Measurements from ENCODE around the gene CDC23.
A peak's percentile ranks its signal among the peaks of the same experiment; 100 is the strongest.
"Not testable (repeated sequence)": the region's sequence is repeated elsewhere in the genome, so short reads cannot be mapped to it uniquely, and the experiment has no call there.

The CDC23 gene

DNA sequence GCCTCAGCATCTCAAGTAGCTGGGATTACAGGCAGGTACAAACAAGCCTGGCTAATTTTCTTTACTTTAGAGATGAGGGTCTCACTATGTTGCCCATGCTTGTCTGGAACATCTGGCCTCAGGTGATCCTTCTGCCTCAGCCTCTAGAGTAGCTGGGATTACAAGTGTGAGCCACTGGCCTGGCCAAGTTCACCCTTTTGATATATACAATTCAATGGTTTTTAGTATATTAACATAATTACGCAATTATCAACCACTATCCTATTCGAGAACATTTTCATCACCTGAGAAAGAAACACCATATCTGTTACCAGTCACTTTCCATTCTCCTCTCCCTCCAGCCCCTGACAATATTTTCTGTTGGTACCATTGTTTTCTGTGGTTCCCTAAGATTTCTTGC lies 3.7 kb upstream of the CDC23 start:
- no peak for DNase-seq (ENCODE audit: low spot score)

DNA sequence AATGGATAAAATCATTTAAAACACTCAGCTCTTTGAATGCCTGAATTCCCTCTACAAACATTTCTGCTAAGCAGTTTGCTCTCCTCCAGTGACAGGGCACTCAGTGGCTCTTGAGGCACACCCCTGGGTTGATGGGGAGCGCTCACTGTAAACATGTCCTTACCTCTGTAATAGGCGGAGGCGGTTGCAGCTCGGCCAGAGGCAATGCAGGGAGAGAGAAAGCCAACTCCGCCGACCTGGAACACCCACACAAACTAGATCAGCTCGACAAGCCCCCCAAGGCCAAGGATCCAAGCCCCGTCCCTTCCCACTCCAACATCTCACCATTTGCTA lies 329 bp downstream of the CDC23 start:
- peak; percentile 18 for DNase-seq (ENCODE audit: low spot score)

DNA sequence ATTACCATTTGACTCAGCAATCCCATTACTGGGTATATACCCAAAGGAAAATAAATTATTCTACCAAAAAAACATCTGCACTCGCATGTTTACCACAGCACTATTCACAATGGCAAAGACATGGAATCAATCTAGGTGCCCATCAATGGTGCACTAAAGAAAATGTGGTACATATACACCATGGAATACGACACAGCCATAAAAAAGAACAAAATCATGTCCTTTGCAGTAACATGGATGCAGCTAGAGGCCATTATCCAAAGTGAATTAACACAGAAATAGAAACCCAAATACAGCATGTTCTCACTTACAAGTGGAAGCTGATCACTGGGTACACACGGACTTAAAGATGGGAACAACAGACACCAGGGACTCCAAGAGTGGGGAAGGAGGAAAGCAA lies 2.1 kb downstream of the CDC23 start:
- no peak for DNase-seq (ENCODE audit: low spot score)

DNA sequence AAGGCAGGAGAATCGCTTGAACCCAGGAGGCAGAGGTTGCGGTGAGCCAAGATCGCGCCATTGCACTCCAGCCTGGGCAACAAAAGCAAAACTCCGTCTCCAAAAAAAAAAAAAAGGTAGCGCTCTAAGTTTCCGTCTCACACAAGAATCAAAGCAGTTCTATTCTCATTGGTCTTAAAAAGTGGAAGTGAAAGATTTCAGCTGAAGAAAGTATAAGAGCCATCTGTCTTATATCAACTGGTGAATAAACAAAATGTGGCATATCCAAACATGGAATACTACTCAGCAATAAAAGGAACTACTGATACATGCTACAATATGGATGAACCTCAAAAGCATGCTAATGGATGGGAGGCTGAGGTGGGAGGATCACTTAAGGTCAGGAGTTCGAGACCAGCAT lies 19.3 kb downstream of the CDC23 start:
- not testable (repeated sequence) for DNase-seq (ENCODE audit: low spot score)

DNA sequence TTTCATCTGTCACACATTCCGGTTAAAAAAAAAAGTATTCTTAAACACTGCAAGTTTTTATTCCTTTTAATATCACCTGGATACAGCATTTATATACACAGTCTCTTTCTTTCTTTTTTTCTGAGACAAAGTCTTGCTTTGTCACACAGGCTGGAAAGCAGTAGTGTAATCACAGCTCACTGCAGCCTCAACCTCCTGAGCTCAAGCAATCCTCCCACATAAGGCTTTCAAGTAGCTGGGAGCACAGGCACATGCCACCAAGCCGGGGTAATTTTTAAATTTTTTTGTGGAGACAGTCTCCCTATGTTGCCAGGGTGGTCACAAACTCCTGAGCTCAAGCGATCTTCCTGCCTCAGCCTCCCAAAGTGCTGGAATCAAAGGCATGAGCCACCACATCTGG lies 20.3 kb downstream of the CDC23 start:
- DNase-seq (ENCODE audit: low spot score) = no peak

DNA sequence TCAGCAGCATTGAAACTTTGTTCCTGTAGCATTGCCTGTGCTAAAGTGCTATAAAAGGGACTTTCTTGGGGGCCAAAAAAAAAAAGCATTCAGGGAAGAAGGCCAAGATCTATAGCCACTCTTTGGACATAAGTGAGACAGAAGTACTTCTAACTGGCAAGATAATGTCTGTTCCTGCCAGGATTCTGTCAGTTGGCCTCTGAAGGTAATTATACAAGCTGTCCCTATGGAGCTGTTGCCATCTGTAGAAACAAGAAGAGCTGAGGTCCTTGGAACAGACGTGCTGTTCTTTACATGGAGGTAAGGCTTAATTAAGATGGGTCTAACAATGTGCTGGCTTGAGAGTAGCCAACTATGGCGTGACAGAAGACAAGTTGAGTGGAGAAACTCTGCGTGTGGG lies 24.5 kb downstream of the CDC23 start:
- no peak for DNase-seq (ENCODE audit: low spot score)

DNA sequence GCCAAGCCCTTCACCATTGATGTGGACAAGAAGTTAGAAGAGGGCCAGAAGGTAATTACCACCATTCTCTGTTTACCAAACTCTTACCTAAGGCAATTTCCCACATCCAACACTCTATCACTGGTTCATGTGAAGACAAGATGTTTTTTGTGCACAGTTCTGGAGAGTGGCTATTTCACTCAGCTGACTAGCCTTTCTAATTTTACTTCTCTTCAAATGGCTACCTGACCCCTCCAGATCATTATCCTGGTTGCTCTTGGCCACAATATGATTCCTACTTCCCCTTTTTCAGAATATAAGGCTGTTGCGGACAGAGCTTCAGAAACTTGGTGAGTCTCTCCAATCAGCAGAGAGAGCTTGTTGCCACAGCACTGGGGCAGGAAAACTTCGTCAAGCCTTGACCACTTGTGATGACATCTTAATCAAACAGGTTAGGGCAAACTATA lies 27.1 kb downstream of the CDC23 start:
- no peak for DNase-seq (ENCODE audit: low spot score)

DNA sequence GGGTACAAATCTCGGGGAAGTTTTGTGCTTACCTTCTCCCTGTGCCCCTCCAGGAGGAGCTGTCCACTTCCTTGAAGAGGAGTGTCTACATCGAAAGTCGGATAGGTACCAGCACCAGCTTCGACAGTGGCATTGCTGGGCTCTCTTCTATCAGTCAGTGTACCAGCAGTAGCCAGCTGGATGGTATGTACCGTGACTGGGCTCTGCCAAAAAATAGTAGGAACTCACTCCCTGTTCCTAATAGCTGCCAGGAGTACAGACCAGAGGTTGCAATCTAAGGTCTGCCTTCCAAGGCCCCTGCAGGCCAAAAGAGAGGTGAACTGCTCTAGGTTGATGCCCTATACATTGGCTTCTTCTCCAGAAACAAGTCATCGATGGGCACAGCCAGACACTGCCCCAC lies 30.3 kb downstream of the CDC23 start:
- DNase-seq (ENCODE audit: low spot score) = no peak

DNA sequence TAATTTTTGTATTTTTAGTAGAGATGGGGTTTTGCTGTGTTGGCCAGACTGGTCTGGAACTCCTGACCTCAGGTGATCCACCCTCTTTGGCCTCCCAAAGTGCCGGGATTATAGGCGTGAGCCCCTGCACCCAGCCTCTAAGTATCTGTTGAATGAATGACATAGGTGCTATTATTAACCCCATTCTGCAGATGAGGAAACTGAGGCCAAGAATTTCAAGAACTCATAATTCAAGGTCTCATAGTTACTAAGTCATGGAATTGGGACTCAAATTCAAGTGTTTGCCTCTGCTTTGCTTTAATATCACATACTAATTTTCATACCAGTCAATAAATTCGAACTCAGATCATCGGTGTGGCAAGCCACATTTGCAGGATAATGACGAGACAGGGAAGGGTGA lies 32.3 kb downstream of the CDC23 start:
- DNase-seq (ENCODE audit: low spot score) = no peak

DNA sequence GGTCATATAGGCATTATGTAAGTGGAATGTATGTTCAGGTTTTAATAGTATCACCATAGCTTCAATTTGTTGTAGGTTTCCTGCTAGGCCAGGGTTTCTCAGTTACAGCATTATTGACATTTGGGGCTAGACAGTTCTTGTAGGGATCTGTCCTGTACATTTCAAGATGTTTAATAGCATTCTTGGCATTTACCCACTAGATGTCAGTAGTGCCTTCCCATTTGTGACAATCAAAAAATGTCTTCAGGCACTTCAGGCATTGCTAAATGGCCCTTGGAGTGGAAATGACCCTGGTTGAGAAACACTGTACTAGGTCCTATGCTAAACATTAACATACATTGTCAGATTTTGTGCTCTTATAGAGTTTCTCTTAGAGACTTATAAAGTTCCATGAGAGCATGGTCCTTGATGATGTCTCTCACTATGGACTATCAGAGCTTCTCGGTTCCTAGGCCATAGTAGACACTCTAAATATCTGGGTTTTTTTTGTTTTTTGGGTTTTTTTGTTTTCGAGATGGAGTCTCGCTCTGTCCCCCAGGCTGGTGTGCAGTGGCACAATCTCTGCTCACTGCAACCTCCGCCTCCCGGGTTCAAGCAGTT lies 32.8 kb downstream of the CDC23 start:
- DNase-seq (ENCODE audit: low spot score) = peak; percentile 35

DNA sequence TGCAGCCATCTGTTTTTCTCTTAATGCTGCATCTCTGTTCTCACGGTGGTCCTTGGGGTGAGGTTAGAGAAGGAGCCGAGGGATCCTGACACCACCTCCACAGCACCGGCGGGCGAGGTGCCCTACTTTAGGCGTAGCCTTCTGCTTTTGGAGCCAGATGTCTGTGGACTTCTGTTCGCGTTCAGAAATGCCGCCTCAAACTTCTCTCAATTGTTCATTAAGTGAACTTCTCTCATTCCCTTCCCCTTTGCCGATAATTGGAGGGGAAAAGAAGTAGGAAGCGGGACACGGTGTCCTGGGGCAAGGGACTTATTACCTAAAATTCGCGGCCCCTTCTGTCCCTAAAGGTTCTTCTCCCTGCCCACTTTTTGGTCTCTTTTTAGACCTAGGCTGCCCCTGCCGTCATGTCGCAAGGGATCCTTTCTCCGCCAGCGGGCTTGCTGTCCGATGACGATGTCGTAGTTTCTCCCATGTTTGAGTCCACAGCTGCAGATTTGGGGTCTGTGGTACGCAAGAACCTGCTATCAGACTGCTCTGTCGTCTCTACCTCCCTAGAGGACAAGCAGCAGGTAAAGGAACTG lies 33.8 kb downstream of the CDC23 start:
- no peak for DNase-seq (ENCODE audit: low spot score)

DNA sequence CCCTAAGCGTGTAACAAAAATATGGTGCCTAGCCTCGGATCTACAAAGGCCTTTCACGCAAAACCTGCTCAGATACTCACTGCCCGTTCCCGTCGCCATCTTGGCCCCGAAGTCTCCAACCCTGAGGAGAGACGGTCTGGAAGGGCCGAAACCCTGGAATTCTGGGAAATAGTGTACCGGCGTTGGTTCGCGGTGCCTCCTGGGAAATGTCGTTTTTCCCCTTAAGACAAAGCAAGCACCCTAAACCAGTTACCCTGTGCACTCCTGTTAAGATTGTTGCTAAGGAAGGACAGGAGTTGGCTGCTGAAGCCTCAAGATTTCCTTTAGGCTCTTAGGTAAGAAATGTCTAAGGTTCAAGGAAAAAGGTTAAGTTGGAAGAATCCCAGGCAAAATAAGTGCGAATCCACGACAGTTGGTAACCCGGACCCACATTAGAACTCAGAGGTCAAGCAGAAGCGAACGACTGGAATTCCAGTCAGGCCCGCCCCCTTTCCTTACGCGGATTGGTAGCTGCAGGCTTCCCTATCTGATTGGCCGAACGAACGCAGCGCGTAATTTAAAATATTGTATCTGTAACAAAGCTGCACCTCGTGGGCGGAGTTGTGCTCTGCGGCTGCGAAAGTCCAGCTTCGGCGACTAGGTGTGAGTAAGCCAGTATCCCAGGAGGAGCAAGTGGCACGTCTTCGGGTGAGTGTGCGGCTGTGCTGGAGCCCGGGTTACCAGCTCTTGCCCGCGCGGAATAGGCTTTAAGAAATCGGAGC lies 34.4 kb downstream of the CDC23 start, which contains the start of the genes BRD8 and KIF20A:
Gene BRD8, minus strand, starts transcription at position 115 of the 761 bp plus-strand sequence. Its CDS starts 16 bp downstream, at position 99.
Gene KIF20A, plus strand, starts transcription at position 597 of the 761 bp plus-strand sequence. CDS start 569 bp downstream, outside the sequence.
- peak; percentile 95 for DNase-seq (ENCODE audit: low spot score)

DNA sequence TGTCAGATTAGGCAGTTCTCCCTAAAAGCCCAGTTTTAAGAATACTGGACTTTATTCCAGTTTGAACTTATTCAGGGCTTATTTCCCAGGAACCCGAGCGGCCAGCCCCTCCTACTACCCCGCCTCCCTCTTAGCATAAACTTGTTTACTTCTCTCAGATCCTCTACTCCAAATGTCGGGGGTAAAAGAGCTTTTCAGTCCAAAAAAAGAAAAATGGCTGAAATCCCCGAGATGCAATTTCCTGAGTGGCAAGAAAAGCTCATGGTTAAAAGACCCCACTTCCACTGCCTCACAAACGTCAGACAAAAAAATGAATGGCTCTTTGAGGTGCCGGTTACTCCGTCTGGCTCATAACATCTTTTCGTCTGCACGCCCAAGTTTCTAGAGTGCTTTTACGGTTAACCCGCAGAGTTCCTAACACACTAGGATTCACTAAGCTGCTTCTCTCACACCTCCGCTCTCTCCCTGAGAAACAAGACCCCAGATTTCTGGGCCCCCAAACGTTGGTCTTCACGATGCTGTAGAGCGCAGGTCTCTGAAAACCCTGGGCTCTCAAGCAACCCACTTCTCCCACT lies 35.1 kb downstream of the CDC23 start:
- DNase-seq (ENCODE audit: low spot score) = peak; percentile 37

DNA sequence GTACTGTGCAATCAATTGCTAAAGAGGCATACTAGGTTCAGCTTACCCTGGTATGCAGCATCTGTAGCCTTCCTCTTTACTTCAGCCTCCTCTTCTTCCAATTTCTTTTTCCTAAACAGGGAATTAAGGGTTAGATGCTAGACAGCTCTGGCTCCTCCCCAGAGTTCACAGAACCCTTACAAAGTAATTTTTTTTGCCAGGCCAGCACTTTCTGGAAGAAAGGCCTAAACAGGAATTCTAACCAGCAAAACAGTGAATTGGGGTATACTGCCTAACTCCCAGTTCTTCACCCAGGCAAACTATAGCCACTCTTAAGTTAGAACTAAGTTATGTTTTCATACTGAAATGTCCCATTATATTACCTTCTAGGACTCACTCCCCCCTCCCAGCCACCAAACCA lies 42.8 kb downstream of the CDC23 start:
- no peak for DNase-seq (ENCODE audit: low spot score)

DNA sequence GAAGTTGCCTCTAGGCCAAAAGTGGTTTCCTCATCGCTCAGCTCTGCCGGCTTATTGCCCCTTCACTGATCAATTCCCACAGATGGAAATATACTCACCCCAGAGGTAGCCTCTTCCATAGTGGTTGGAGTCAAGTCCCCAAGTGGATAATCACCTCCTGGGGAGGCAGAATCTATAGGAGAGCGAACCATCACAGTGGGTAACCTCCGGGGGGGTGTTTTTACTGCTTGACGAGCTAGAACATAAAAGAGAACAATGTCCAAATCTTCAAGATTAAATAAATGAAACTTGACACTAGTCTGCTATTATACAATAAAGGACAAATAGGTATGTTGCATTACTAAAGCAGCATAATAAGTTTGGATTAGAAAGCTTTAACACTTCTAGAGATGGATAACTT lies 44.0 kb downstream of the CDC23 start:
- no peak for DNase-seq (ENCODE audit: low spot score)

DNA sequence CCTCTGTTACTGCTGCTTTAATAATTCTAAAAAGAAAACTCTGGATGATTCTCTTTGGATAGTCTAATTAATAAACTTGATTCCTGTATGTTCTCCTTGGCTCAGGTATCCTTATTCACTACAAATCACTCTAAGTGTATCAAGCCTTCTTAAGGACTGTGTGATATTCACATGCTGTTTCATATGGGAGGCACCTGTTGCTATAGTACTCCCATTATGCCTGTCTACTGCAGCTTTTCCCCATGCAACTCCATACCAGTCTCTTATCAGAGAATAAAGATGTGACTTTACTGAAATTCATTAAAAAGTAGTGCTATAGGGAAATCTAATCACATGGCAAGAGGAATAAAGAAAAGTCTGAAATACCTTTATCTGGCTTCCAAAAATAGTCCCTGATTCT lies 49.4 kb downstream of the CDC23 start:
- DNase-seq (ENCODE audit: low spot score) = no peak

DNA sequence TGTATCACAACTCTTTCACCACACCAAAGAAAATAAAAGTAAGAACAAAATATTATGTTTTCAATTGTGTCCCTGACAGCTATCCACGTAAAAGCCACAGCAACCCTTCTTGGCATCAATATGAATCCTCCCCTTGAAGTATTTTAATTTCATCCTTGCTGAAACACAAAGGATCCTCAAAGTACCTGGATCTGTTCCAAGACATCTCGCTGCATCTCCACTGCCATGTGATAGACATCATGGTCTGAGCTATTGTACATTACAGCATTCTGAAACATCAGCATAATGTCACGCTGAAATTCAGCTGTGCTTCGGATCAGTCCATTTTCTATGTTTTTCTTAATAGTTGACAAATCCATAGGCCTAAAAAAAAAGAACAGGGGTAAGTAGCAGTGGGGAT lies 52.4 kb downstream of the CDC23 start:
- no peak for DNase-seq (ENCODE audit: low spot score)

DNA sequence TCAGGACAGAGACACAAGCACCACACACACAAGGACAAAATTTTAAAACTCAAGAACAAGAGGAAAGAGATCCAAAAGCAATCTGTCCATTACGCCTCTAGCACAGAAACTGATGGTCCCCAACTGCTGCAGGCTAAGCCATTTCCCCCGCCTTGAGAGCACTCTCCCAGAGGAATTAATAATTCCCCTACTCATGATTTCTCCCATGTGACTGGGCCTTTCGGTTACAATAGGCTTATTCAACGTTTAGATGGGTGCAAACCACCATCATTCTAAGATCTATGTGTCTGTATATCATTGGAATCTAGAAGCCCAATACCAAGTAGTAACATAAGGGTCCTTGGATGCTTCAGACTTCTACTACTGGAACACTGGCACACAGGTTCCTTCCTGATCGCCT lies 53.5 kb downstream of the CDC23 start:
- DNase-seq (ENCODE audit: low spot score) = no peak

DNA sequence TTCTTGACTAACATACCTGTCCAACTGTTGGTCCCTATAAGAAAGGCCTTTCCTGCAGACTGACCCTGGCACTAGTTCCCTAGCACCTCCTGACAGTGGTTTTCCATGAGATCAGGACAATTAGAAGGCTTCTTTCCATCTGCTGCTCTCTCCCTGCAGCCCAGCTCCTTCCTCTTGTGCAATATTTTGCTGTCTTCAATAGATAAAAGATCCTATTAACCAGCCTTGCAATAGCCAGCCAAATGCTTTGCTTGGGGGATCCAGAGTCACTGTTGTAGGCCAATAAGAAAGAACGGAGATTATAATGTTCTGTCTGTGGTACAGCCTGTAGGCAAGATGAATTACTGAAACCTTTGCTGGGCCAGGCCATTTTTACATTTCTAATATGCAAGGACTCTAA lies 55.5 kb downstream of the CDC23 start:
- no peak for DNase-seq (ENCODE audit: low spot score)

DNA sequence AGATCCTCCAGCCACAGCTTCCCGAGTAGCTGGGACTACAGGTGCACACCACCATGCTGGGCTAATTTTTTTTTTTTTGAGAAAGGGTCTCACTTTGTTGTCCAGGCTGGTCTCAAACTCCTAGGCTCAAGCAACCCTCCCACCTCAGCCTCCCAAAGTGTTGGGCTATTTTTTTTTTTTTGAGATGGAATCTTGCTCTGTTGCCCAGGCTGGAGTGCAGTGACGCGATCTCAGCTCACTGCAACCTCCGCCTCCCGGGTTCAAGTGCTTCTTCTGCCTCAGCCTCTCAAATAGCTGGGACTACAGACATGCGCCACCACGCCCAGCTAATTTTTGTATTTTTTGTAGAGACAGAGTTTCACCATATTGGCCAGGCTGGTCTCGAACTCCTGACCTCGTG lies 57.1 kb downstream of the CDC23 start:
- not testable (repeated sequence) for DNase-seq (ENCODE audit: low spot score)

DNA sequence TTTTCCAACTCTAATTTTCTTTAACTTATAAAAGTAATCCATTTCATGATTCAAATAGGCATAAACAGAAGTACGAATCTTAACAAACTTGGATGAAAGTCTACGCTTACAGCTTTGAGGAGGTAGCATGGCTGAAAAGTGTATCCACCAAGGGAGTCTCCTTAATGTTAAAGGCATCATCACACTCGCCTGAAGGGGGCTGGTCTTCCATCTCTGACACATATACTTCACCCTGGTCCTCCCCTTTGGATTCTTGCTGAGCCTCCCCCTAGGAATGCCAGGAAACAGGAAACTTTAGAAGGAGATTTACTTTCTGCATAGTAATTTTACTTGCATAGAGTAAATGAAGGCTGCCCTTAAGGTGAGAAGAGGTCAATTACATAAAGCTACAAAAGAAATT lies 63.6 kb downstream of the CDC23 start:
- no peak for DNase-seq (ENCODE audit: low spot score)

DNA sequence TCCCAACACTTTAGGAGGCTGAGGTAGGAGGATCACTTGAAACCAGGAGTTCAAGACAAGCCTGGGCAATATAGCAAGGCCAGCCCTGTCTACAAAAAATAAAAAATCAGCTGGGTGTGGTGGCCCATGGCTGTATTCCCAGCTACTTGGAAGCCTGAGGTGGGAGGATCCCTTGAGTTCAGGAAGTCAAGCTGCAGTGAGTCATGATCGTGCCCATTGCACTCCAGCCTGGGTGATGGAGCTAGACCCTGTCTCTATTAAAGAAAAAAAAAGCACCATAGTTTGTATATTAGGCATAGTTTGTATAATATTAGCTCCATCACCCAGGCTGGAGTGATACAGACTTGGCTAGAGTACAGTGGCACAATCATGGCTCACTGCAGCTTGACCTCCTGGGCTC lies 64.3 kb downstream of the CDC23 start:
- DNase-seq (ENCODE audit: low spot score) = no peak

DNA sequence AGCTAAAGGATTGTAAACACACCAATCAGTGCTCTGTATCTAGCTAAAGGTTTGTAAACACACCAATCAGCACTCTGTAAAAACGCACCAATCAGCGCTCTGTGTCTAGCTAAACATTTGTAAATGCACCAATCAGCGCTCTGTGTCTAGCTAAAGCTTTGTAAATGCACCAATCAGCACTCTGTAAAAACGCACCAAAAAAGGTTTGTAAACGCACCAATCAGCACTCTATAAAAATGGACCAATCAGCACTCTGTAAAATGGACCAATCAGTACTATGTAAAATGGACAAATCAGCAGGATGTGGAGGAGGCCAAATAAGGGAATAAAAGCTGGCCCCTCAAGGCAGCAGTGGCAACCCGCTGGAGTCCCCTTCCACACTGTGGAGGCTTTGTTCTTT lies 69.5 kb downstream of the CDC23 start:
- not testable (repeated sequence) for DNase-seq (ENCODE audit: low spot score)

Data from AG08396 (cell line).